HAP-1 (cell line): ENCODE results near the gene NDC1.
A peak's percentile ranks its signal among the peaks of the same experiment; 100 is the strongest.
"Not testable (repeated sequence)": the region's sequence is repeated elsewhere in the genome, so short reads cannot be mapped to it uniquely, and the experiment has no call there.

Source experiments
- DNase-seq, 2 experiments: peaks; one replicate each; pipeline ENCODE4 v3.0.0-alpha.2; 2016 to 2020; ENCODE audit warnings: low spot score in 2 of 2
- H3K27me3 ChIP-seq: fragments of 250-450 bp; sonication (Bioruptor Pico); 2 replicates; pipeline ENCODE4 v1.5.1; 2020; ENCODE audit warnings: low read depth, mild to moderate bottlenecking, moderate library complexity
- H3K36me3 ChIP-seq: fragments of 250-450 bp; sonication (Bioruptor Pico); replicated peaks from 2 replicates; pipeline ENCODE4 v1.5.1; 2020; ENCODE audit warnings: mild to moderate bottlenecking
- H3K4me1 ChIP-seq: fragments of 250-450 bp; sonication (Bioruptor Pico); 2 replicates; pipeline ENCODE4 v1.5.1; 2020; ENCODE audit warnings: mild to moderate bottlenecking
- H3K4me3 ChIP-seq: fragments of 250-450 bp; sonication (Bioruptor Pico); 2 replicates; pipeline ENCODE4 v1.5.1; 2020; ENCODE audit warnings: mild to moderate bottlenecking, moderate library complexity
- H3K9me3 ChIP-seq: fragments of 250-450 bp; sonication (Bioruptor Pico); 2 replicates; pipeline ENCODE4 v1.5.1; 2020; ENCODE audit warnings: mild to moderate bottlenecking, moderate library complexity
- in situ Hi-C: fragments of 300-500 bp; cut with MboI; formaldehyde crosslinking; loops from 3 replicates; pipeline ENCODE4 v1.14.3; 2020; ENCODE audit warnings: low sequenced_read_pairs, inconsistent platforms, mixed read lengths

The NDC1 gene

GRCh38 chr1:53837924-53838653, at the start of gene NDC1:
NDC1 (minus strand) TSS chr1:53838296; CDS start chr1:53838261, 35 bp downstream.
- Histone ChIP-seq H3K36me3 (no peaks in the 10 kb centered on the region; the same call in 1 of the 2 replicates), H3K4me3 (peak within 1 kb of the TSS; percentile 66), H3K4me1 (peaks cover 15% of the 10 kb centered on the region), H3K9me3 (no peaks in the 10 kb centered on the region), H3K27me3 (no peaks in the 10 kb centered on the region)
- in situ Hi-C loops: no loop called here
- DNase-seq: peak; percentile 94 to 98

GRCh38 chr1:53883600-53883999, 45.5 kb upstream of the NDC1 start:
- in situ Hi-C loops, H3K36me3 ChIP-seq, DNase-seq: not testable (repeated sequence)

GRCh38 chr1:53881853-53882252, 43.8 kb upstream of the NDC1 start:
- H3K4me3 ChIP-seq, DNase-seq, H3K9me3 ChIP-seq, H3K27me3 ChIP-seq, in situ Hi-C loops, H3K36me3 ChIP-seq, H3K4me1 ChIP-seq: not testable (repeated sequence)

More at GRCh38 chr1:53883600-53883999, 45.5 kb upstream of the NDC1 start:
- not testable (repeated sequence) for H3K9me3 ChIP-seq, H3K4me1 ChIP-seq, H3K4me3 ChIP-seq, H3K27me3 ChIP-seq

GRCh38 chr1:53878492-53879105, 40.5 kb upstream of the NDC1 start:
- Histone ChIP-seq H3K4me3 (no peak overlapping the region), H3K36me3 (peaks cover 6% of the 10 kb centered on the region; the same call in 1 of the 2 replicates), H3K4me1 (no peaks in the 10 kb centered on the region; the same call in 1 of the 2 replicates), H3K9me3 (no peaks in the 10 kb centered on the region), H3K27me3 (no peaks in the 10 kb centered on the region)
- in situ Hi-C loops: no loop called here
- peak in 1 of 2 experiments; percentile 60 for DNase-seq

GRCh38 chr1:53875150-53875549, 37.1 kb upstream of the NDC1 start:
- H3K4me1 ChIP-seq, H3K36me3 ChIP-seq, in situ Hi-C loops, H3K27me3 ChIP-seq, H3K9me3 ChIP-seq, DNase-seq, H3K4me3 ChIP-seq: not testable (repeated sequence)

GRCh38 chr1:53871773-53872484, 33.8 kb upstream of the NDC1 start:
- peaks cover 4% of the 10 kb centered on the region; the same call in 1 of the 2 replicates for H3K36me3 ChIP-seq
- in situ Hi-C loops: loop anchor here (25.0 kb wide), 1 partner anchor 940 kb away; the partner anchor contains the start of gene TTC22
- H3K9me3 ChIP-seq: no peaks in the 10 kb centered on the region
- no peaks in the 10 kb centered on the region for H3K27me3 ChIP-seq
- no peak overlapping the region for H3K4me3 ChIP-seq
- DNase-seq: no peak
- no peaks in the 10 kb centered on the region for H3K4me1 ChIP-seq

- H3K36me3 ChIP-seq: peaks cover 4% of the 10 kb centered on the region; the same call in 1 of the 2 replicates
- H3K4me1 ChIP-seq: no peaks in the 10 kb centered on the region
- DNase-seq: no peak
- H3K4me3 ChIP-seq: no peak overlapping the region
- no peaks in the 10 kb centered on the region for H3K9me3 ChIP-seq
- H3K27me3 ChIP-seq: no peaks in the 10 kb centered on the region
- in situ Hi-C loops: loop anchor here (25.0 kb wide), 1 partner anchor 941 kb away; the partner anchor contains the start of gene TTC22
Observed at GRCh38 chr1:53871221-53871620, 33.1 kb upstream of the NDC1 start.

GRCh38 chr1:53869454-53870117, 31.5 kb upstream of the NDC1 start:
- H3K36me3 ChIP-seq: no peaks in the 10 kb centered on the region
- in situ Hi-C loops: loop anchor here (25.0 kb wide), 1 partner anchor 943 kb away; the partner anchor contains the start of gene TTC22

GRCh38 chr1:53868565-53868964, 30.5 kb upstream of the NDC1 start:
- Histone ChIP-seq H3K4me3 (no peak overlapping the region), H3K36me3 (no peaks in the 10 kb centered on the region), H3K4me1 (no peaks in the 10 kb centered on the region), H3K9me3 (no peaks in the 10 kb centered on the region), H3K27me3 (no peaks in the 10 kb centered on the region)
- in situ Hi-C loops: loop anchor here (25.0 kb wide), 1 partner anchor 944 kb away; the partner anchor contains the start of gene TTC22
- no peak for DNase-seq

More at GRCh38 chr1:53869454-53870117, 31.5 kb upstream of the NDC1 start:
- Histone ChIP-seq H3K27me3 (no peaks in the 10 kb centered on the region), H3K9me3 (no peaks in the 10 kb centered on the region), H3K4me1 (no peaks in the 10 kb centered on the region), H3K4me3 (no peak overlapping the region)
- DNase-seq: no peak

- H3K4me3 ChIP-seq: no peak overlapping the region
- in situ Hi-C loops: loop anchor here (5.0 to 25.0 kb wide), 2 partner anchors 95 to 950 kb away; partner anchors contain the start of gene TTC22
- DNase-seq: no peak
Observed at GRCh38 chr1:53862507-53862906, 24.4 kb upstream of the NDC1 start.

GRCh38 chr1:53860967-53861411, 22.9 kb upstream of the NDC1 start:
- Histone ChIP-seq H3K4me3 (no peak overlapping the region), H3K27me3 (no peaks in the 10 kb centered on the region), H3K4me1 (no peaks in the 10 kb centered on the region), H3K9me3 (no peaks in the 10 kb centered on the region), H3K36me3 (no peaks in the 10 kb centered on the region; the same call in 1 of the 2 replicates)
- peak; percentile 60 to 69 for DNase-seq
- in situ Hi-C loops: loop anchor here (5.0 to 25.0 kb wide), 2 partner anchors 96 to 951 kb away; partner anchors contain the start of gene TTC22

More at GRCh38 chr1:53862507-53862906, 24.4 kb upstream of the NDC1 start:
- Histone ChIP-seq H3K27me3 (no peaks in the 10 kb centered on the region), H3K36me3 (no peaks in the 10 kb centered on the region; the same call in 1 of the 2 replicates), H3K4me1 (no peaks in the 10 kb centered on the region), H3K9me3 (no peaks in the 10 kb centered on the region)

GRCh38 chr1:53851571-53852285, 13.6 kb upstream of the NDC1 start:
- in situ Hi-C loops: loop anchor here (25.0 kb wide), 1 partner anchor 961 kb away; the partner anchor contains the start of gene TTC22
- Histone ChIP-seq H3K4me1 (no peaks in the 10 kb centered on the region), H3K9me3 (no peaks in the 10 kb centered on the region), H3K36me3 (peaks cover 4% of the 10 kb centered on the region; the same call in 1 of the 2 replicates), H3K4me3 (no peak overlapping the region), H3K27me3 (no peaks in the 10 kb centered on the region)
- DNase-seq: no peak
